Left cardiac atrium (tissue), 4 donors: ENCODE measurements around the gene MCC. TPM values are rescaled to one million over a fixed set of nuclear protein-coding genes. Genes with fewer than 3 reads are reported as not detected.
A peak's percentile ranks its signal among the peaks of the same experiment; 100 is the strongest.

Source experiments
- ATAC-seq, 2 donors: fragments of 200-7000 bp; cut with Tn5 transposase; one replicate each; pipeline ENCODE4 v1.9.1; 2020; ENCODE audit warnings: mild to moderate bottlenecking in 2 of 2, moderate library complexity in 2 of 2
- DNase-seq: peaks from one replicate; pipeline ENCODE4 v3.0.0-alpha.2; 2020
- intact Hi-C, 2 donors: fragments of 100-400 bp; cut with DNase I; formaldehyde crosslinking; loops; one replicate each; pipeline versions ENCODE4 v1.14.1 to v1.15.1; 2022 to 2023
- total RNA-seq, 2 donors: library from RNA; stranded (reverse); fragmentation: NEBNext Ultra II Directional; extraction: Animal tissue kit (Norgen Biotek cat#: 25700); gene quantifications; one replicate each; pipeline ENCODE4 v1.2.1, GENCODE V29; 2021
- donor health status: DM: no; HTN: yes; CAD: no.
- donor health status: DM: no; HTN: yes; CAD: no; lungs with severe emphysema.
- donor health status: DM: yes; HTN: yes; CAD: no.
- donor health status: Dilated cardiomyopathy.

Gene MCC
- total RNA-seq, 2 donors from 2014 or later: 18.2 to 28.6 TPM

DNA sequence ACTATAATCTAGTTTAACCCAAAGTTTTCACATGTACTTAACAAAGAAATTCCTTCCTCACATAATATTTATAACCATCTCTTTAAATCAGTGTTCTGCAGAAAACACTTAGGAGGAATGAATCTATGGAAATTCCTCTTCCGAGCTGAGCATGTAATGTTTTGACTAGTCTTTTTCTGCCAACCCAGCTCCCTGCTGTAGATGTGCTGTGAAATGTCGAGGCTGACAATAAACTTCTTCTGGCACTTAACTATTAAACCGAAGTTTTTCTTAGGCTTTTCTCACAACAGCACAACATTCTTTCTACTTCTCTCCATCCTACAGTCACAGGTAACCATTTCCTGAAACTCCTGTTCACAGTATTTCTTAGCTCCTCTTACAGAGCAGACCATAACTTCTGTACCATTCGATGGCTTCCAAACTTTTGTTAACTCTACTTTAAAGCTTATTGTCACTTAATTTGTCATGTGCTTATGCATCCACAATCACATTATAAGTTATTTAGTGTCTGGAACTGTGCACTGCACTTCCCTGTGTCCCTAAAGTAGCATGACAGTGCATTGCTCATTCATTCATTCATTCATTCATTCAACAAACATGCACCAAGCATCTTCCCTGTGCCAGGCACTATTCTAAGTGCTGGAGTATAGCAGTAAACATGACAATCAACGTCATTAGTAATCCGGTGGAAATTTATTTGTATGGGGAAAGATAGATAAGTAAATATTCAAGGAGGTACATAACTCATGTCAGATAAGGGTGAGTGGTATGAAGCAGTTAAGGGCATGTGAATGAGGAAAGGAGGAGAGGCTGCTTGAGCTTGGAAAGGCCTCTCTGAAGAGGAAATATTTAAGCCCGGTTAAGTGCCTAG, 108.1 kb downstream of the MCC start:
- intact Hi-C loops: loop anchor here (2.0 to 10.0 kb wide), 3 partner anchors 122 to 133 kb away; partner anchors contain the start of gene YTHDC2 (in 1 of the 2)
- DNase-seq (no peak), ATAC-seq (peak in 1 of 2 donors; percentile 72)

DNA sequence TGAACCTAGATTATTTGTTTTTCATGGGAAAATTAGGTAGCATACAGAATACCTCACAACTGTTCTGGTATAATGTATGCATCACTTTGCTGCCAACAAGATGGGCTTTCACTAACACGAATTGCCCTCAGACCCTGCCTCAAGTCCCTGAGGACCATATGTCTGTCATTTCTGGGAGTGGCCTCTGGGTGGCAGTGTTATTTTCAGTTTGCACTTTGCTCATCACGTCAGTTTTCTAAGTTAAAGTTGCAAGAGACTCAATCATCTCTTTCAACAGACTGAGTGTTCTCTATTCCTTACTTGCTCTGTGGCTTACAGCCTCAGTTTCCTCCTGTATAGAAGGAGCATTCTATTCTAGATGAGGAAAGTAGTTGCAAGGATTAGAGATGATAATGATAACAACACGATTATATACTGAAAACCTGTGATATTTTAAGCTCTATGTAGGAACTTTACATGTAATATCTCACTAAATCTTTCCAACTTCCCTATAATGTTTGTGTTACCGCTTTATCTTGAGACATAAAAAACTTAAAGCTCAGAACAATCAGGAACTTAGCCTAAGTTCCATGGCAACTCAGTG, 109.2 kb downstream of the MCC start:
- intact Hi-C loops: loop anchor here in 1 of 2 donors (10.0 kb wide), 1 partner anchor 126 kb away; no protein-coding TSS in a partner anchor
- peak; percentile 58 to 59 for ATAC-seq
- DNase-seq: peak; percentile 44

DNA sequence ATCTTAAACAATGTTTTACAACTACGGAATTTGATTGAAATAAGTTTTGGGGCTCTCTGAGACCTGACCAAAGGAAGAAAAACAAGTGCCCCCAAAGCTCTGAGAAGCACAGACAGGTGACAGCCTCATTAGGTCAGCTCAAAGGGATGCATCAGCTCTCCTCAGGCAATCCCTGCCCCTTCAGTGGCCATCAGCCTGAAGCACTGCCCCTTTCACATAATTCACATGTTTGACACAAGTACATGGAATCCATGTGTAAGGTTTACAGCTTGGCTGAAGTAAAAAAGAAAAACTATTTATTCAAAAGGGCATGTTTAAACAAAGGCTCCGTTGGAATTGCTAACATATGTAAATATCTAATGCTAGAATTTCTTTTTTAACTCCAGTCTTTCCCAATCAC, 109.7 kb downstream of the MCC start:
- intact Hi-C loops: loop anchor here in 1 of 2 donors (10.0 kb wide), 1 partner anchor 126 kb away; no protein-coding TSS in a partner anchor
- DNase-seq (no peak), ATAC-seq (no peak)

DNA sequence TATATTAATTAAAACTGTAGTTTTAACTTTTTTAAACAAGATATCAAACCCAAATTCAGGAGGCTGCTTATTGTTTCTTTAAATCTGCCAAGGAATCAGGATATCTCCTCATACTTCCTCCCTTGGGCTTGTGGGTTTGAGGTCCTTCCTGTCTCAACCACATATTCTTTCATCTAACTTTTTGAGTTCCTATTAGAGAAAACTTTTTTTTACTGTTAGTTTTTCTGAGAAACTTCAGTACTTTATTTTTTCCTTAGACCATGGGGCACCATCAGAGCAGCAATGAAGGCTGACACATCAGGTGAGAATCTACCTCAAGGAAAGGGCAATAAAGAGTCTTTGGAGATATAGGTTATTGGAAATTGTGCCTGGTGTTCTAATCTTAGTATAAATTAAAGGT, 110.2 kb downstream of the MCC start:
- intact Hi-C loops: loop anchor here in 1 of 2 donors (10.0 kb wide), 1 partner anchor 127 kb away; no protein-coding TSS in a partner anchor
- DNase-seq (no peak), ATAC-seq (no peak)

DNA sequence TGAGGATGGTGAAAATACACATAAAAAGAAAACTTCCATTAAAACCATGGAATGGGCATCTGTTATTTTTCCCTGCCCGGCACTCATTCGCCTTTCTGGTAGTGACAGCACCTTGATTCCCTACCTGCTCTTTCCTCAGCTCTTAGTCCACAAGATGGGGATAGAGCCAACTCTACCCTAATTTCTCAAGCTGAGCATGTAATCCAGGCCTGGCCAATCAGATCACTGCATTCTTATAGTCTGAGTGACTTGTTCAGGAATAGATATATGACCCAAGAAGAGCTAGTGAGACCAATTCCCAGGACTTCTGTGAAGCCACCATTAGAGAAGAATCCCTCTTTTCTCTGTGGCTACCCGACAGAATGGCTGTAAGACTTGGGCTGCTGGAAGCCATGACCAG, 111.6 kb downstream of the MCC start:
- DNase-seq (no peak), ATAC-seq (no peak)
- intact Hi-C loops: loop anchor here in 1 of 2 donors (10.0 kb wide), 1 partner anchor 128 kb away; no protein-coding TSS in a partner anchor

DNA sequence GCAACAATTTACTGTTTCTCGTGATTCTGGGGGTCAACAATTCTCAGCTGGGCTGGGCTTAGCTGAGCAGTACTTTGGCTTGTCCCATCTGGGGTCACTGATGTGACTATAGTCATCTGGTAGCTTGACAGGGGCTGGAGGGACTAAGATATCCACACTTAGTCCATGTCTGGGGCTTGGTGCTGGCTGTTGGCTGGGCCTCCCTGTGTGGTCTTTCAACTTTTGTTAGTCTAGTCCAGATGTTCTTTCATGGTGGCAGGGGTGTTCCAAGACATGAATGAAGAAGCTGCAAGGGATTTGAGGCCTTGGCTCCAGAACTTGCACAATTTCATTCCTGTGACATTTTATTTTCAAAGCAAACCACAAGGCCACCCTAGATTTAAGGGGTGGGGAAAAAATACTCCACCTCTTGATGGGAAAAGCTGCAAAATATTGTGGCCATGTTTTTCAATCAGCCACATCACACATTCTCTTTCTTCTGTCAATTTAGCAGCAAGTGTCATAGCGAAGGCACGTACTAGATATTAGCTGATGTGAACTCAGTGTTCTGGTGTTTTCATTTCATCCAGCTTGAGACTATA, 112.7 kb downstream of the MCC start:
- peak in 1 of 2 donors; percentile 59 for ATAC-seq
- DNase-seq: no peak
- intact Hi-C loops: loop anchor here in 1 of 2 donors (10.0 kb wide), 1 partner anchor 129 kb away; no protein-coding TSS in a partner anchor

DNA sequence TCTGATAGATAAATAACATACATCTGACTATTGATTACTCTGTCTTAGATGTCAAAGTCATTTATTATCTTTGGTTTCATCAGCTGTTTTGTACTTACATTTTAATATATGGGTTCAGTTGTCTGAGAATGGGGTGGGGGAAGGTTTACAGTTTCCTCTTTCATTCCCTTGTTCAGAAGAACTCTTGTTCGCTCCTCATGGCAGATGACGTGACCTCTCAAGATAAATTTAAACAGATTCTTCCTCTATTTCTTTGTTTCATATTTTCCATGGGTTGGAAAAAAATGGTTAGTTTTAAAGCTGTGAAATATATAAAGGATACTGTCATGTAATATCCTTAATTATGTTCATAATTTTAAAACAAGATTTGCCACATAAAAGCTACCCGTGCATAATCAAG, 114.8 kb downstream of the MCC start:
- no peak for DNase-seq
- no peak for ATAC-seq
- intact Hi-C loops: loop anchor here in 1 of 2 donors (10.0 kb wide), 1 partner anchor 131 kb away; no protein-coding TSS in a partner anchor

DNA sequence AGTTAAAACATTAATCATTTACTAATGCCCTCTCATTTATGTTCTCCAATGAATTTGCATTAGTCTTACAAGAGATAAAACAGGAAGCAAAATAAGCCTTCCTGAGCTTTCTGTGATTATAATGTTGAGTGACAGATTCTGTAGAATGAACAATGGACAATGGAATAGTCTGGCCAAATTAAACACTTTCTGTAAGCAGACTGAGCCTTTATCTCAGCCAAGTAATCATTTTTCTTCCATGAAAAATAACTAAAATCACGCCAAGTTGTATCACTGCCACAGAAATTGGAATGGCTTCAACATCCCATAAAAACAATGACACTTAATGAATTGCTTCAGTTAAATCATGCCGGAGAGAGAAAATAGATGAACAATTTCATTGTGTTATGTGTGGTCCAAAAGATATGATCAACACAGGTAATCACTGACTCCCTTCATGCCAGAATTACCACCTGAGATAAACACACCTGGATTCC, 116.5 kb downstream of the MCC start:
- ATAC-seq (peak; percentile 59 to 77), DNase-seq (no peak)
- intact Hi-C loops: loop anchor here in 1 of 2 donors (10.0 kb wide), 1 partner anchor 133 kb away; no protein-coding TSS in a partner anchor

DNA sequence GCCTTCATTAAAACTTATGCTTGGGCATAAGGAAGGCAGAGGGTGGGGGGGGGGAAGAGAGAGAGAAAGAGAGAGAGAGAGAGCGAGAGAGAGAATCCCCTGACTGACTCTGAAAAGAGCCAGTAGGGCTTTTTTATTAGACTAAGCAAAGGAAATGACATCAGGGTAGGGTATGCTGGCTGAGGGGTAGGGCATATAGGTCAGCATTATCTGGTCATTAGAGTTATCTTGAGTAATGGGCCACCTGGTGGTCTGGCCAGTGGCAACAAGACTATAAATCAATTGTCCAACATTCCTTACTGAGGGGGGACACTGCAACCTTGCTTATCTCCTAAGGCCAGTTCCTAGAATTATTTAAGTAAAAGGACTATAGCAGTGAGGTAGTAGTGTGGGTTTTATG, 120.7 kb downstream of the MCC start:
- intact Hi-C loops: no loop called here
- ATAC-seq (no peak), DNase-seq (no peak)

DNA sequence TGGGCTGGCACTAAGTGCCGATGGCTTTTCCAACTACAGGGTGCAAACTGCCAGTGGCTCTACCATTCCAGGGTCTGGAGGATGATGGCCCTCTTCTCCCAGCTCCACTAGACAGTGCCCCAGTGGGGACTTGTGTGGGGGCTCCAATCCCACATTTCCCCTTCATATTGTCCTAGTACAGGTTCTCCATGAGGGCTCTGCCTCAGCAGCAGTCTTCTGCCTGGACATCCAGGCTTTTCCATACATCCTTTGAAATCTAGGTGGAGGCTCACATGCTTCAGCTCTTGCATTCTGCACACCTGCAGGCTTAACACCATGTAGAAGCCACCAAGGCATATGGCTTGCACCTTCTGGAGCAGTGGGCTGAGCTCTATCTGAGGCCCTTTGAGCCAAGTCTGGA, 123.8 kb downstream of the MCC start:
- ATAC-seq (no peak), DNase-seq (no peak)
- intact Hi-C loops: no loop called here

DNA sequence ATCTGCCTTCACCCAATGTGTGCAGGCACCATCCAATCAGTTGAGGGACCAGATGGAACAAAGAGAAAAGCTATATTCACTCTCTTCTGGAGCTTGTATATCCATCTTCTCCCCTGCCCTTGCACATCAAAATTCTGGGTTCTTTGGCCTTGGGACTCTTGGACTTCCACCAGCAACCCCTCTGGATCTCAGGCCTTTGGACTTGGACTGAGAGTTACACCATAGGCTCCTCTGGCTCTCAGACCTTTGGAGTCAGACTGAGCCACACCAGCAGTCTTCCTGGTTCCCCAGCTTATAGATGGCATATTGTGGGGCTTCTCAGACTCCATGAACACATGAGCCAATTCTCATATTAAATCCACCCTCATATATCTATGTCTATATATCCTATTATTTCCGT, 126.6 kb downstream of the MCC start:
- intact Hi-C loops: no loop called here
- ATAC-seq: no peak
- DNase-seq: no peak

DNA sequence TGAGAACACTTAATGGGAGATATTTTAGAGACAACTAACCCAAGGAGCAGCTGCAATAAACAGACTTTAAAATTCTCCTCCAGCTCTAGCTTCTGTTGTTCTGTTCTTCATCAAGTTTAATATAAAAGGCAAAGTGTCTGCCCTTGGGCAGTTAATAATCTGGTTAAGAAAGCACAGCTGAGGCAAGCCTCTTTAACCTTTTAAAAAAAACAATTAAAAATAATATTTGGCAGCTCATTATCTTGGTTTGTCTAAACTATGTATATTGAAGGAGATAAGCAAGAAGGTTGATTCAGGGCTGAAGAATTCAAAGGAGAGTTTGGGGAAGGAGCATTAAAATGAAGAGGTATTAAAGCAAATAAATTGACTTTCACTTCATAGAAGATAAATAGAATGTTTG, 128.8 kb downstream of the MCC start:
- ATAC-seq (peak in 1 of 2 donors; percentile 58), DNase-seq (no peak)
- intact Hi-C loops: no loop called here

DNA sequence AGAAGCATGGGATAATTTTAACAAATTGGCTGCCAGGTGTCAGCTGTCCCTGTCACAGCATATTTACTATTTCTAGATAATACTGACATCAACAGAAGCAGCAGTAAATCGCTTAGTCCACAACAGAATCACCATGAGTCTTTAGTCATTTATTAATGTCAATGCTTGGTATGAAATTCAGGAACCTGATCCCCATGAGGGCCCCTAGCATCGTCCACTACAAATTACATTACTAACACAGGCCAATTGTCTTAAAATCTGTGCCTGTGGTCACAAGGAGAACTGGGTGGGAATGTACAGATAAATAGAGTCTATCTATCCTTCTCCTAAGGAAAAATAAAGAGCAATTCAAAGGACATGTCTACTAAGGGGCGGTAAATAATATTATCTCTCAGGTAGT, 129.6 kb downstream of the MCC start:
- intact Hi-C loops: no loop called here
- no peak for ATAC-seq
- DNase-seq: no peak

DNA sequence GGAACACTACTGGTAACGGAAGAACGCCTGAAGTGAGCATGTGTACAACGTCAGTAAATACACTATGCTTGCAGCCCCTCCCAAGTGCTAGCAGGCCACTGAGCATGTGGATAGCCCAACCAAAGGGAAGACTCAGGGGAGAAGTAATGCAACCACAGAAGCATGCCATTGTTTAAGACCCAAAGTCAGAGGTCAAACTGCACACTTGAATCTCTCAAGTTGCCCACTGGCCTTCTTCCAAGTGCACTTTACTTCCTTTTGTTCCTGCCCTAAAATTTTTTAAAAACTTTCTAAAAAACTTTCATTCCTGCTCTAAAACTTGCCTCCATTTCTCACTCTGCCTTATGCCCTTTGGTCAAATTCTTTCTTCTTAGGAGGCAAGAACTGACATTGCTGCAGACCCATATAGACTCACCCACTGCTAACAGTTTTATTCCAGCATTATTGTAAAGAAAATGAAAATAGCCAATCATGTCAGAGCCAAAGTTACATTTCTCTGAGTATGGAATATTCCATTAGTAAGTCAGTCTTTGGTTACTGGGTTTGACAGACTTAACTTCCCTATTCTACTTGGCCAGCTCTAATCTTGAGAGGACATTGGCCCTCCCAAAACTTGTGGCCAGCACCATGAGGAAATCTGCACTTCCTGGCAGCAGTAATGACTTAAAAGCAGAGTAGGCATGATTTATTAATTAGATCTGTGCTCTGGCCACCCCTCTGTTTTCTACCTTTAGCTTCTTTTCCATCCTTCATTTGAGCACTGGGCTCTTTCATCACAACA, 130.4 kb downstream of the MCC start:
- intact Hi-C loops: no loop called here
- DNase-seq: no peak
- ATAC-seq: peak; percentile 44 to 70

DNA sequence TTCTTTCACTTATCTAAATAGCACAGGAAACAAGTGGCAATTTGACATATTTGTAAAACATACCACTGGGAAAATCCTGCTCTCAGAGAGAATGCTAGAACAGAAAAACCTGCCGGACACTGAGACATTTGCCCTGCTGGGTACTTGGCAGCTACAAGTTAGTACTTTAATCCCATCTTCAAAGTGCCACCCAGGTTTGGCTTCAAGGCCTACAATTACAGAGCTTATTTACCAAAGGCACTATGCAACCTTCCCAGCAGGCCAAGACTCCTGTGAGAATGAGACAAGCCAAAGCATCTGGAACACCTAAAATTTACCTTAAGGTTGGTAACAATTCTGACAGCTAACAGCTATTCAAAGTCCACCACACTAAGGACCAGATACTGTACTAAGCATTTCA, 131.8 kb downstream of the MCC start:
- DNase-seq (no peak), ATAC-seq (no peak)
- intact Hi-C loops: no loop called here

DNA sequence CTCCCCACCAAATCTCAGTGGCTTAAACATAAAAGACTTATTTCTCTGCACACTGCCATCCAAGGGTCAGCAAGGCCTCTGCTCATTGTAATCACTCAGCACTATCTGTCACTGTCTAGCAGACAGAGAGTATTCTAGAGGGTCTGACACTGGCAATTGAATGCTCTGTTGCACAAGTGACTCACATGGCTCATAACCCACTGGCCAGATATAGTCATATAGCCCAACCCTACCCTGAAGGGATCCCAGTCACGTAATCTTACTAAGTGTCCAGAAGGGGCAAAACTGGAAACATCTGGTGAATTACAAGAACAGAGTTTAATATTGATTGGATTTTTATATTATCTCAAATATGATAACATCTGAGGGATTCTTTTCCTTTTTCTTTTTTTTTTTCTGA, 134.2 kb downstream of the MCC start:
- ATAC-seq: no peak
- no peak for DNase-seq
- intact Hi-C loops: no loop called here

DNA sequence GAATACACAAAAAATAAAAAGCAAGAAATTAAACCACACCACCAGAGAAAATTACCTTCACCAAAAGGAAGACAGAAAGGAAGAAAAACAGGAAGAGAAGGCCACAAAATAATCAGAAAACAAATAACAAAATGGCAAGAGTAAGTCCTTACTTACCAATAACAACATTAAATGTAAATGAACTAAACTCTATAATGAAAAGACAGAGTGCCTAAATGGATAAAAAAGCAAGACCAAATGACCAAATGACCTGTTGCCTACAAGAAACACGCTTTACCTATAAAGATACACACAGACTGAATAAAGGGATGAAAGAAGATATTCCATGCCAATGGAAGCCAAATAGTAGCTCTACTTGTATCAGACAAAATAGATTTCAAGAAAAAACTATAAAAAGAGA, 140.7 kb downstream of the MCC start:
- intact Hi-C loops: no loop called here
- no peak for ATAC-seq
- DNase-seq: no peak

DNA sequence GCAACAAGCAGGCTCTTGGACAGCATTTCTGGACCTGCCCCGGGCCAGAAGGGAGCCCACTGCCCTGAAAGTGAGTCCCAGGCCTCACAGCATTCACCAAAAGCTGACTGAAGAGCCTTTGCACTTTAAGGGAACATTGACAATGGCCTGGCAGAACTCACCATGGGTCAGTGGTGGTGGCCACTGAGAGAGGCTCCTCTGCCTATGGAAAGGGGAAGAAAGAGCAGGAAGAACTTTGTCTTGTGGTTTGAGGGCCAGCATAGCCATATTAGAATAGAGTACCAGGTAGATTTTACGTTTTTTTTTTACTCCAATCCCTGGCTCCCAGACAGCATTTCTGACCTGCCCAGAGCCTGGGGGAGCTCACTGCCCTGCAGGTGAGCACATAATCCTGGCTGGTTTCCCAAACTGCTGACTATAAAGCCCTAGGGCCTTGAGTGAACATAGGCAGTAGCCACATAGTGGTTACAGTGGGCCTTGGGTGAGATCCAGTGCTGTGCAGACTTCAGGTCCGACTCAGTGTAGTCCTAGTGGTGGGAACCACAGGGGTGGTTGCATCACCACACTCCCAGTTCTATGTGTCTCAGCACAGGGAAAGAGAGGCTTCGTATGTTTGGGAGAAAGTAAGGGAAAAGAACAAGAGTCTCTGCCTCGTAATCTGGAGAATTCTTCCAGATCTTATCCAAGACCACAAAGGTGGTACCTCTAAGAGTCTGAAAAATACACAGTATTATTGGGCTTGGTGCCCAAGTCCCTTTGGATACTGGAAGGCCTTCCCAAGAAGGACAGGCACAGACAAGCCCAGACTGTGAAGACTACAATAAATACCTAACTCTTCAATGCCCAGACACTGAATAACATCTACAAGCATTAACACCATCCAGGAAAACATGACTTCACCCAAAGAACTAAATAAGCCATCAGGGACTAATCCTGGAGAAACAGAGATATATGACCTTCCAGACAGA, 143.0 kb downstream of the MCC start:
- intact Hi-C loops: loop anchor here in 1 of 2 donors (5.0 kb wide), 1 partner anchor 257 kb away; no protein-coding TSS in a partner anchor
- ATAC-seq (no peak), DNase-seq (no peak)
